Type B pancreatic cell (in vitro differentiated cells): ENCODE results near the gene PGC. TPM values are rescaled to one million over a fixed set of nuclear protein-coding genes. Genes with fewer than 3 reads are reported as not detected.

Source experiments
- DNase-seq: peaks from one replicate; pipeline ENCODE4 v3.0.0; 2021; ENCODE audit warnings: mixed read lengths; ENCODE audit not compliant: unreplicated experiment; ENCODE audit errors: extremely low spot score
- H3K27ac Mint-ChIP-seq: 2 replicates; pipeline ENCODE4 v1.8.0; 2021; ENCODE audit warnings: mild to moderate bottlenecking, mixed read lengths
- H3K27me3 Mint-ChIP-seq: 2 replicates; pipeline ENCODE4 v1.8.0; 2021; ENCODE audit warnings: mixed read lengths
- H3K36me3 Mint-ChIP-seq: 2 replicates; pipeline ENCODE4 v1.8.0; 2021; ENCODE audit warnings: mixed read lengths
- H3K4me1 Mint-ChIP-seq: one replicate; pipeline ENCODE4 v1.8.0; 2021; ENCODE audit warnings: mixed read lengths; ENCODE audit not compliant: unreplicated experiment
- H3K4me3 Mint-ChIP-seq: 2 replicates; pipeline ENCODE4 v1.8.0; 2021; ENCODE audit warnings: mild to moderate bottlenecking, mixed read lengths
- H3K9me3 Mint-ChIP-seq: 2 replicates; pipeline ENCODE4 v1.8.0; 2021; ENCODE audit warnings: mixed read lengths
- CTCF ChIP-seq: fragments of 200-600 bp; sonication (generic); conservative IDR thresholded peaks from 2 replicates; pipeline ENCODE4 v1.5.0; 2021; ENCODE audit warnings: antibody characterized with exemption, mild to moderate bottlenecking
- total RNA-seq: library from RNA; stranded (reverse); gene quantifications from 2 replicates; pipeline ENCODE4 v1.2.1, GENCODE V29; 2021; ENCODE audit warnings: low replicate concordance

PGC gene
- total RNA-seq, 1 donor from 2014 or later, result 56.6 TPM

- Mint-ChIP-seq H3K4me1 (no peaks in the 10 kb centered on the region), H3K27me3 (peaks cover 23% of the 10 kb centered on the region), H3K36me3 (no peaks in the 10 kb centered on the region), H3K9me3 (no peaks in the 10 kb centered on the region), H3K4me3 (peak overlapping the region; percentile 85), H3K27ac (no peak overlapping the region)
- TF ChIP-seq CTCF, result no peak
- DNase-seq, result no peak
Measured at GRCh38 chr6:41734666-41735426, 12.4 kb downstream of the PGC start.

GRCh38 chr6:41733707-41734665 is 13.2 kb downstream of the PGC start:
- Mint-ChIP-seq H3K4me1 (no peaks in the 10 kb centered on the region), H3K9me3 (no peaks in the 10 kb centered on the region), H3K36me3 (no peaks in the 10 kb centered on the region), H3K27me3 (peaks cover 23% of the 10 kb centered on the region), H3K4me3 (peak overlapping the region; percentile 89), H3K27ac (peak overlapping the region; percentile 58)
- TF ChIP-seq CTCF, result no peak
- DNase-seq, result no peak

GRCh38 chr6:41733360-41733706 is 13.9 kb downstream of the PGC start:
- TF ChIP-seq CTCF, result no peak
- no peak for DNase-seq
- Mint-ChIP-seq H3K4me3 (peak overlapping the region; percentile 89), H3K27me3 (peaks cover 23% of the 10 kb centered on the region), H3K36me3 (no peaks in the 10 kb centered on the region), H3K27ac (no peak overlapping the region), H3K4me1 (no peaks in the 10 kb centered on the region), H3K9me3 (no peaks in the 10 kb centered on the region)

DNA sequence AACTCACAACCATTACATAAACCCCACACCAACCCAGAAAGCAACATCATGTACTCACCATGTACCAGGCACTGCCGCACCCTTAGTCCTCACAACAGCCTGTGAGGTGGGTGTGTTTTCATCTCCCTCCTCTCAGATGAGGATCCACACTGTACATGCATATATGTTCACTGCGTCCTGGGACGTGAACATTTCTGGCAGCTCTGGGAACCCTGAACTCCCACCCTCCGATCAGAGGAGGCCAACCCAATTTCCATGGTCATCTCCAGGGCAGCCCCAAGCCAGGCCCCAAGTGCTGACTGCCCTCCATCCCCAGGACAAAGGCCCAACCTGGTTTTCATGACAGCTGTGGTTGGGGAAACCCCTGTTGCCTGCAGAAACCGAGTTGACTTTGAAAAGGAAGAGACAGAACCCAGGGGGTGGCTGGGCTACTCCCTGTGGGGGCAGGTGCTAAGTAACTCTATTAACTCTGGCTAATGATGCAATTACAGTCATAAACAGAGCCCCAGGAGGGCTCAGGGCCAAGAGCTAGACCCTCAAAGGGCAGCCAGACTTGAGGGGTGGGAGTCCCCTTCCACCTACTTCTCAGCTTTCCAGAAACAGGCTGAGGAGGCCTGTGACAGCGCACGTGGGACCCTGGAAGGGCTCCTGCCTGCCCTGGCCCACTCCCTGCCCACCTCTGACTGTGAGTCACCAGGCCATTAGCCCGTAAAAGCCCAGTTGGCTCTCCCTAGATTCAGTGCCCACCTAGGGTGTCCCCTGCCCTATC is 14.4 kb downstream of the PGC start:
- TF ChIP-seq CTCF, result no peak
- Mint-ChIP-seq H3K4me3 (peak overlapping the region; percentile 58), H3K36me3 (no peaks in the 10 kb centered on the region), H3K9me3 (no peaks in the 10 kb centered on the region), H3K27me3 (peaks cover 23% of the 10 kb centered on the region), H3K4me1 (no peaks in the 10 kb centered on the region), H3K27ac (no peak overlapping the region)
- no peak for DNase-seq

GRCh38 chr6:41732149-41732548 is 15.0 kb downstream of the PGC start:
- DNase-seq, result no peak
- H3K9me3 Mint-ChIP-seq, result no peaks in the 10 kb centered on the region
- H3K27ac Mint-ChIP-seq, result no peak overlapping the region
- H3K4me1 Mint-ChIP-seq, result no peaks in the 10 kb centered on the region
- no peaks in the 10 kb centered on the region for H3K36me3 Mint-ChIP-seq
- H3K4me3 Mint-ChIP-seq, result peak overlapping the region; percentile 58
- no peak for TF ChIP-seq CTCF
- H3K27me3 Mint-ChIP-seq, result peaks cover 23% of the 10 kb centered on the region
